Fibroblast of lung (primary cell): ENCODE data around the gene OPA1. TPM values are rescaled to one million over a fixed set of nuclear protein-coding genes. Genes with fewer than 3 reads are reported as not detected.

Experiments used
- DNase-seq, 2 donors: peaks; one replicate each; pipeline versions ENCODE4 v3.0.0 to v3.0.0-alpha.2; 2010; ENCODE audit warnings: low read depth in 2 of 2
- H2AFZ ChIP-seq: 2 replicates; pipeline ENCODE4 v1.5.1; 2012; ENCODE audit warnings: low read length, control low read depth, inconsistent platforms
- H3K27ac ChIP-seq: 2 replicates; pipeline ENCODE4 v1.5.1; 2011; ENCODE audit warnings: low read length, control low read depth; ENCODE audit not compliant: insufficient read depth
- H3K27me3 ChIP-seq: 2 replicates; pipeline ENCODE4 v1.5.1; 2011; ENCODE audit warnings: mild to moderate bottlenecking, low read length; ENCODE audit not compliant: control insufficient read depth, insufficient read depth
- H3K36me3 ChIP-seq: 2 replicates; pipeline ENCODE4 v1.5.1; 2011; ENCODE audit warnings: low read length; ENCODE audit not compliant: control insufficient read depth, insufficient read depth
- H3K4me1 ChIP-seq: 2 replicates; pipeline ENCODE4 v1.5.1; 2011; ENCODE audit warnings: low read length; ENCODE audit not compliant: control insufficient read depth, insufficient read depth; ENCODE audit errors: extremely low read depth
- H3K4me2 ChIP-seq: 2 replicates; pipeline ENCODE4 v1.5.1; 2011; ENCODE audit warnings: low read length, control low read depth; ENCODE audit not compliant: insufficient read depth; ENCODE audit errors: extremely low read depth
- H3K4me3 ChIP-seq, 4 experiments: fragments of 200-600 bp in 1 of 4; sonication (generic) in 1 of 4; replicated peaks in 1 of 4; 2 replicates each; pipeline ENCODE4 v1.5.1; 2011 to 2016; ENCODE audit warnings: low read length in 4 of 4, low read depth in 3 of 4, mild to moderate bottlenecking in 3 of 4, control low read depth in 2 of 4, inconsistent platforms in 1 of 4, mixed read lengths in 1 of 4; ENCODE audit not compliant: insufficient read depth in 1 of 4; ENCODE audit errors: control extremely low read depth in 1 of 4
- H3K79me2 ChIP-seq: 2 replicates; pipeline ENCODE4 v1.5.1; 2012; ENCODE audit warnings: mild to moderate bottlenecking, low read length, inconsistent platforms; ENCODE audit not compliant: control insufficient read depth, insufficient read depth
- H3K9ac ChIP-seq: 2 replicates; pipeline ENCODE4 v1.5.1; 2011; ENCODE audit warnings: mild to moderate bottlenecking, low read length, control low read depth; ENCODE audit not compliant: insufficient read depth
- H3K9me3 ChIP-seq: 2 replicates; pipeline ENCODE4 v1.5.1; 2012; ENCODE audit warnings: low read depth, low read length; ENCODE audit not compliant: control insufficient read depth, insufficient read depth
- H4K20me1 ChIP-seq: 2 replicates; pipeline ENCODE4 v1.5.1; 2011; ENCODE audit warnings: low read length; ENCODE audit not compliant: control insufficient read depth, insufficient read depth; ENCODE audit errors: extremely low read depth
- CTCF ChIP-seq, 2 donors: IDR thresholded peaks in 1 of 2; conservative IDR thresholded peaks in 1 of 2; 1 replicate in 1 of 2; 2 replicates in 1 of 2; pipeline ENCODE4 v1.5.1; 2011 to 2012; ENCODE audit warnings: low read length in 2 of 2, control low read depth in 1 of 2, inconsistent platforms in 1 of 2, low read depth in 1 of 2, mild to moderate bottlenecking in 1 of 2
- EZH2 ChIP-seq: IDR thresholded peaks from 2 replicates; pipeline ENCODE4 v1.5.1; 2012; ENCODE audit warnings: low read length, control low read depth, mild to moderate bottlenecking; ENCODE audit errors: missing control alignments
- polyA plus RNA-seq, 2 donors: library from polyadenylated mRNA; depleted of rRNA in 1 of 2; stranded (reverse) in 1 of 2; unstranded in 1 of 2; fragments of >200 nt; gene quantifications; 2 replicates each; pipeline ENCODE4 v1.2.1, GENCODE V29; 2011 to 2012; ENCODE audit warnings: missing spikeins in 1 of 2
- total RNA-seq: library from RNA; depleted of rRNA; stranded (reverse); fragments of >200 nt; gene quantifications from 2 replicates; pipeline ENCODE4 v1.2.1, GENCODE V29; 2014

The OPA1 gene
- total and polyA plus RNA-seq, 2 donors (not counting 1 experiment from before 2014, with no cell fraction given): 40.6 to 63.9 TPM

- Histone ChIP-seq H2AFZ (no peak overlapping the region), H3K9me3 (no peaks in the 10 kb centered on the region), H3K27ac (no peak overlapping the region), H3K9ac (no peak overlapping the region), H3K4me1 (peaks cover 3% of the 10 kb centered on the region), H3K4me2 (no peak overlapping the region), H3K36me3 (no peaks in the 10 kb centered on the region), H3K27me3 (no peaks in the 10 kb centered on the region), H4K20me1 (no peaks in the 10 kb centered on the region), H3K4me3 (no peak overlapping the region), H3K79me2 (no peaks in the 10 kb centered on the region)
- no peak for TF ChIP-seq CTCF (conservative IDR thresholded peaks at IDR 0.05 in 1 of 2, IDR thresholded peaks at IDR 0.05 in 1 of 2; ENCODE audit: low read depth in 1 of 2, low read length in 2 of 2)
- TF ChIP-seq EZH2: no peak
- no peak for DNase-seq
Observed at GRCh38 chr3:193730976-193731375, 138.0 kb downstream of the OPA1 start.

GRCh38 chr3:193731656-193732055 is 138.6 kb downstream of the OPA1 start:
- TF ChIP-seq CTCF (conservative IDR thresholded peaks at IDR 0.05 in 1 of 2, IDR thresholded peaks at IDR 0.05 in 1 of 2; ENCODE audit: low read depth in 1 of 2, low read length in 2 of 2): no peak
- TF ChIP-seq EZH2: no peak
- Histone ChIP-seq H3K9me3 (no peaks in the 10 kb centered on the region), H3K79me2 (no peaks in the 10 kb centered on the region), H2AFZ (no peak overlapping the region), H4K20me1 (no peaks in the 10 kb centered on the region), H3K27me3 (no peaks in the 10 kb centered on the region), H3K4me1 (peaks cover 3% of the 10 kb centered on the region), H3K9ac (no peak overlapping the region), H3K4me3 (no peak overlapping the region), H3K4me2 (no peak overlapping the region), H3K36me3 (no peaks in the 10 kb centered on the region), H3K27ac (no peak overlapping the region)
- DNase-seq: no peak

- H3K9ac ChIP-seq: no peak overlapping the region
- H3K4me2 ChIP-seq: no peak overlapping the region
- no peaks in the 10 kb centered on the region for H3K79me2 ChIP-seq
- H3K27me3 ChIP-seq: no peaks in the 10 kb centered on the region
- H3K9me3 ChIP-seq: no peaks in the 10 kb centered on the region
- H4K20me1 ChIP-seq: no peaks in the 10 kb centered on the region
- H2AFZ ChIP-seq: no peak overlapping the region
- no peak overlapping the region for H3K27ac ChIP-seq
- peaks cover 3% of the 10 kb centered on the region for H3K4me1 ChIP-seq
- H3K4me3 ChIP-seq: no peak overlapping the region
- no peaks in the 10 kb centered on the region for H3K36me3 ChIP-seq
- DNase-seq: peak; percentile 66 to 93
- TF ChIP-seq EZH2: no peak
- TF ChIP-seq CTCF (conservative IDR thresholded peaks at IDR 0.05 in 1 of 2, IDR thresholded peaks at IDR 0.05 in 1 of 2; ENCODE audit: low read depth in 1 of 2, low read length in 2 of 2): no peak
Observed at GRCh38 chr3:193732391-193732790, 139.4 kb downstream of the OPA1 start.
